HG02642 (cell line): ENCODE data around the gene DPH2.

Source experiments
- ATAC-seq: cut with Tn5 transposase; IDR thresholded peaks from one replicate; pipeline ENCODE4 v1.9.1; 2021; ENCODE audit warnings: mild to moderate bottlenecking; ENCODE audit not compliant: unreplicated experiment, poor library complexity

The DPH2 gene

DNA sequence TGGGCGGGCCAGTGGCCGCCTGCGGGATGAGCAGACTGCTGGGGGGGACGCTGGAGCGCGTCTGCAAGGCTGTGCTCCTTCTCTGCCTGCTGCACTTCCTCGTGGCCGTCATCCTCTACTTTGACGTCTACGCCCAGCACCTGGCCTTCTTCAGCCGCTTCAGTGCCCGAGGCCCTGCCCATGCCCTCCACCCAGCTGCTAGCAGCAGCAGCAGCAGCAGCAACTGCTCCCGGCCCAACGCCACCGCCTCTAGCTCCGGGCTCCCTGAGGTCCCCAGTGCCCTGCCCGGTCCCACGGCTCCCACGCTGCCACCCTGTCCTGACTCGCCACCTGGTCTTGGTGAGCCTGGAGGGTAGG, 11.3 kb downstream of the DPH2 start:
- ATAC-seq = no peak

DNA sequence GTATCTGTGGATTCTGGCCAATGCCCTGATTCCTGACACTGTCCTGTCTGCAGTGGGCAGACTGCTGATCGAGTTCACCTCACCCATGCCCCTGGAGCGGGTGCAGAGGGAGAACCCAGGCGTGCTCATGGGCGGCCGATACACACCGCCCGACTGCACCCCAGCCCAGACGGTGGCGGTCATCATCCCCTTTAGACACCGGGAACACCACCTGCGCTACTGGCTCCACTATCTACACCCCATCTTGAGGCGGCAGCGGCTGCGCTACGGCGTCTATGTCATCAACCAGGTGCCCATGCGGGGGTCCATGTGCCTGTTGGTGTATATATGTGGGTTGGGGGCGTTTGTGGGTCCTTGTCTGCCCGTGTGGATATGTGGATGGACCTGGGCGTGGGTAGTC, 11.8 kb downstream of the DPH2 start:
- no peak for ATAC-seq

DNA sequence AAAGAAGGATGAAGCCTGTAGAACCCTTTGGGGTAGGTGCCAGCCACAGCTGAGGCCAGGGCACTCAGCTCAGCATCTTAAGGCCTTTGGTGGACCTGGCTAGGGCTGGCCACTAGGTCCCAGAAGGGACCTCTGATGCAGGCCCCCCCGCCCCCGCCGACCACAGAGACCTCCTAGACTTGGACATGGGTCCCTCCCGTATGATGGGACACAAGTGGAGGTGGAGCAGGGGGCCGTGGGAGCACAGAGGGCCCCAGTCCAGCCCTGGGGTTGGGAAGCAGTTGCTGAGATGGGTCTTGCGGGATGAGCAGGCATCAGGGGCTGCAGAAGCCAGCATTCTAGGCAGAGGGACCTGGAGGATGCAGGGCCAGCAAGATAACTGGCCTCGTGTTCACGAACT, 12.4 kb downstream of the DPH2 start:
- ATAC-seq = no peak

DNA sequence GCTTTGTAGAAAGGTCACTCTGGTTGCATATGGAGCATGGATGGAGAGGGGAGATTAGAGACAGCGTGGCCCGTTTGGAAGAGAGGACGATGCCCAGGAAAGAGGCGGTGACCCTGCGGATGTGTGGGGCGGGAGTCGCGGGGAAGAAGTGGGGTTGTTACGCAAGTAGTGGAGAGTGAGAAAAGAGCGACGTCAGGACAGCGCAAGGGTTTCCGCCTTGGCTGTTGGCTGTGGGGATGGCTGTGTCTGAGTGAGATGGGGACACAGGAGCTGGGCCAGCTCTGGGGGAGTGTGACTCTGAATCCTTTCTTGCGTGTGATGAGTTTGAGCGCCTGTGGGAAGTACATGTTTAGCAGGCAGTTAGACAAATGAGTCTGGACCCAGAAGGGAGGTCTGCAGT, 13.0 kb downstream of the DPH2 start:
- ATAC-seq = no peak

DNA sequence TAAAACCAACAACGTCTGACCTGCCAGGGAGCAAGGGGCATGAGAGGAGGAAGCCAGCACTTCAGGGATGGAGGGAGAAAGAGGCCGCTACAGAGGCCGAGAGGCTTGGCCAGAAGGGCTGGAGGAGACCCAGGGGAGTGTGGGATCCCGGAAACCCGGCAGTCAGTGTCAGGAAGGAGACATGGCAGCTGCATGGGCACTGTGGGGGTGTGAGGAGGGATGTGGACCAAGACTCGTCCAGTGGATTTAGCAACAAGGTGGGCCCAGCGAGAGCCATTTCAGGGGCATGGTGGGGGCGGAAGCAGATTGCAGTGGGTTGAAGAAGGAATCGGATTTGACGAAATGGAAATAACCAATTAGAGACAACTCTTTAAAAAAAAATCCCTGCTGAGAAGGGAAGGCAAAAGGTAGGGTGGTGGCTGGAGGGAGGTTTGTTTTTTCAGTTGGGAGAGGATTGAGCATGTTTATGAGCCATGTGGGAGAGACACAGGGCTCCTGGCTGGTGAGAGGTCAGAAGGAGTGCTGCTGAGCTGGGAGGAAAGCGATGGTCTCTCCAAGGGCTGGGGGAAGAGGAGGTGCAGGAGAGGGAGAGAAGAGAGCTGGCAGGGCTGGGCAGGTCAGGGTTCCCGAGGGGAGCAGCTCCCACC, 13.6 kb downstream of the DPH2 start:
- no peak for ATAC-seq

DNA sequence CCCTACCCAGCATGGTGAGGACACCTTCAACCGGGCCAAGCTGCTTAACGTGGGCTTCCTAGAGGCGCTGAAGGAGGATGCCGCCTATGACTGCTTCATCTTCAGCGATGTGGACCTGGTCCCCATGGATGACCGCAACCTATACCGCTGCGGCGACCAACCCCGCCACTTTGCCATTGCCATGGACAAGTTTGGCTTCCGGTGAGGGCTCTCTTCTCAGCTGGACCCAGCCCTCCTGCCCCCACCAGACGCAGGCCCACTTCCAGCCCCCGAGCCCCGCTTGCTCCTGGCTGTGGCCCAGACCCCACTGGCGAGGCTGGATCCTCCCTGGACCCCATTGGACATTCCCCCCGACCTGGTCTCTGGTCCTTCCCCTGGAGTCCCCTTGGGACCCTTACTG, 15.0 kb downstream of the DPH2 start:
- no peak for ATAC-seq

DNA sequence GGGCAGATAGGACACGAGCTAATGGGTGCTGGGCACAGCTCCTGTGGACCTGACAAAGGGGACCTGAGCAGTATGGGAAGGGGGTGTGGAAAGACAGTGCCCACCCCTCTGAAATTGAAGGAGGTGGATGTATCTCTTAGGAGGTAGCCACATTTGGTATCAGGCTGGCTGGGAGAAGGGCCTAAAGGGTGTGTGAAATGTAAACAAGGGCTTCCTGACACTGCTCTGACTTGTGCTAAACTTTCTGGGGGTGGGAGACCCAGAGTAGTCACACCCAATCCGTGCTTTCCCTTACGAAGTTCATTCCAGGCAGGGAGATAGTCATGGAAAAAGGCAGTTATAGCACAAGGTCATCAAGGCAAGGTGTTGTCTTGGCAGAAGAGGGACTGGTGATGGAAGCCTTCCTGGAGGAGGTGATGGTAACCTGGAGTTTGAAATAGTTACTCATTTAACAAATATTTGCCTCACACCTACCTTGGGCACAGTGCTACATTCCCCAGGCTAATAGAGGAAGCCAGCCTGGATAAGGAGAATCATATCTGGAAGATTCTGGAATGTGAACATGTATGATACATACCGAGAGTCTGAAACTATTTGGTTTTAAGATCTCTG, 16.3 kb downstream of the DPH2 start:
- ATAC-seq = no peak

DNA sequence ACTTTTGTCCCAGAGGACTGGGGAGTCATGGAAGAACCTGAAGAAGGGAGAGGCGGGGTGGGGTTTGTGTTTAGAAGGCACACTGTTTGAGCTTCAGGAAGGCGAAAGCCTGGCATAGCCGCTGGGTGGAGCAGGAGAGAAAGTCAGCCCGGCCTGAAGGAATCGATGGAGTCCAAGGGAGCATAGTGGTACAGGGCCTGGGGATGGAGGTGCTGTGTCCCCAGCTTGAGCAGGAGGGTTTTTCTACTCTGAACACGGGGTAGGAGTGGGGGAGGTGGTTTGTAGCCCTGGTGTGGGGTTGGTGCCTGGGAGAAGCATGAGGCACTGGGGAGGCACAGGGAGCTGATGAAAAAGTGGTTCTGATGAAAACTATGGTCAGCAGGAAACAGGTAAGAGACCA, 16.9 kb downstream of the DPH2 start:
- ATAC-seq = no peak

DNA sequence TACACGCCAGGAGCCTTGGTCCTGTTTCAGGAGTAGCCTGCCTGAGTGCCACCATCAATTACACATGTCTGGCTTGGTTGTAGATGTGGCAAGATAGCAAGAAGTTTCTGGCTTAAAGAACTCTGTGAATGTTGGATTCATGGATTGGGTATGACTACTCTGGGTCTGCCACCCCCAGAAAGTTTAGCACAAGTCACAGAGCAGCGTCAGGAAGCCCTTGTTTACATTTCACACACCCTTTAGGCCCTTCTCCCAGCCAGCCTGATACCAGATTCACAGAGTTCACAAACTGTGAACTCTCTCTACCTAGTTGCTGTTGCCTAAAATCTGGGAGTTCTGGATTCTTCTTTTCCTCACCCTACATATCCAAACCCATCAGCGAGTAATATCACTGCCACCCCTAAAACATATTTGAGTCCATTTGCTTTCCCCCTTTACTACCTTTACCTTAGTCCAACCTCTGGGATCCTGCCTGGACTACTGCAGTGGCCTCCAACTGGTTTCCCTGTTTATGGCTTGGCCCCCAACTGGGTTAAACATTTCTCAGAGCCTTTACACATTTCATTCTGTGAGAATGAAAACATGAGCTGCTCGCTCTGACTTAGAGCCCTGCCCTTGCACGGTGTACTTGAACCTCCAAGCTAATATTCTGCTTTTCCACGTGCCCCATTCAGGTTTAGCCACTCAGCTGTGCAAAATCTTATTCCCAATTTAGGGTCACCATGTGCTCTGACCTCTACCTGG, 17.5 kb downstream of the DPH2 start:
- ATAC-seq = no peak

DNA sequence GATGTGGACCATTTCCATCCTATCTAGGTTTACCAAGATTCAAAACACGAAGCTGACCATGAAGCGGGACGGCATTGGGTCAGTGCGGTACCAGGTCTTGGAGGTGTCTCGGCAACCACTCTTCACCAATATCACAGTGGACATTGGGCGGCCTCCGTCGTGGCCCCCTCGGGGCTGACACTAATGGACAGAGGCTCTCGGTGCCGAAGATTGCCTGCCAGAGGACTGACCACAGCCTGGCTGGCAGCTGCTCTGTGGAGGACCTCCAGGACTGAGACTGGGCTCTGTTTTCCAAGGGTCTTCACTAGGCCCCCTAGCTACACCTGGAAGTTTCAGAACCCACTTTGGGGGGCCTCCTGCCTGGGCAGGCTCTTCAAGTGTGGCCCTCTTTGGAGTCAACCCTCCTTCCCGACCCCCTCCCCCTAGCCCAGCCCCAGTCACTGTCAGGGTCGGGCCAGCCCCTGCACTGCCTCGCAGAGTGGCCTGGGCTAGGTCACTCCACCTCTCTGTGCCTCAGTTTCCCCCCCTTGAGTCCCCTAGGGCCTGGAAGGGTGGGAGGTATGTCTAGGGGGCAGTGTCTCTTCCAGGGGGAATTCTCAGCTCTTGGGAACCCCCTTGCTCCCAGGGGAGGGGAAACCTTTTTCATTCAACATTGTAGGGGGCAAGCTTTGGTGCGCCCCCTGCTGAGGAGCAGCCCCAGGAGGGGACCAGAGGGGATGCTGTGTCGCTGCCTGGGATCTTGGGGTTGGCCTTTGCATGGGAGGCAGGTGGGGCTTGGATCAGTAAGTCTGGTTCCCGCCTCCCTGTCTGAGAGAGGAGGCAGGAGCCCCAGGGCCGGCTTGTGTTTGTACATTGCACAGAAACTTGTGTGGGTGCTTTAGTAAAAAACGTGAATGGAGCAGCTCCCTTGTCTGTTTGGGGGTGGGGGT, 20.7 kb downstream of the DPH2 start:
- no peak for ATAC-seq

DNA sequence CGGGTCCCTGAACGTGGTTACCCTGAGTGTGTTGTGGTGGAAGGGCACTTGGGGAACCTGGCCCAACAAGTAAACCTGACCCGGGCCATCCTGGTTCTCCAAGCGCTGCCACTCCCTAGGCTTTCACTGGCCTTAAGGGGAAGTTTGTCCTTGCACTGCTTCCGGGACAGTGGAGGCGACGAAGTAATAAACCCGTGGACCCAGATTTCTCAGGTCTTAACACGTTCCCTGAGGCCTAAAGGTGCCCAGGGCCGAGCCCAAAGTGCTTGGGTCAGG, 21.3 kb downstream of the DPH2 start:
- ATAC-seq = peak; percentile 6

DNA sequence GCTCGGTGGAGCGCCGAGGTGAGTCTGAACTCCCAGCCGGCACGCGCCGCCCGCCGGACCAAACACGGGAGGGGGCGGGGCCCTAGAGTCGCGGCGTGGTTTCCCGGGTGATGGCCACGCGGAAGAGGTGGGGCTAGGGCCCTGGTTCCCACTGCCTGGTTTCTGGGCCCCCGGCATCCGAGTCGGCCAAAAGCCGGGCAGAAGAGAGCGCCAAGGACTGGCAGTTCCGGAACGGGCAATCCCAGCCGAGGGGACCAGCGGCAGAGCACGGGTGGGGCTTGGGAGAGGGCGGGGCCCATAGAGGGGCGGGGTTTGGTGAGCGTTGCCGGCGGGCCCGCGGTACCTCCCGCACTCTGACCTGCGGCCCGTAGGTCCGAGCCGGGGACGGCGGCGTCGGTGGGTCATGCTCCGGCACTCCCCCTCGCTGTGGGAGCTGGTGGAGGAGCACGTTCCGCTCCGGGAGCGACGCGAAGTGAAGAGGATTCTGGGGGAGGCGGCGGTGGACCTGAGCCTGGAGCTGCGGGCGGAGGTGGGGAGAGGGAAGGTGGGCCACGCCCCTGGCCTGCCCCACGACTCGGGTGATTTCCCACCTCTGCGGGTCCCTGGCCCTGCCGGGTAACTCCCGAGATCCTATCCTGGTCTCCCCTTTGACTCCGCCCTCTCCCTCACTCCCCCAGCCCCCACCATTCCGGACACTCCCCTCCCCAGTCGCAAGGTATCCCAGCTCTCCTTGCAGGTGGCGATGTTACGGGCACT, 21.8 kb downstream of the DPH2 start, which contains the start of gene CCDC24:
Gene CCDC24, plus strand, starts transcription at position 124 of the 756 bp plus-strand sequence. Its CDS starts 280 bp downstream, at position 404.
- ATAC-seq = peak; percentile 78

DNA sequence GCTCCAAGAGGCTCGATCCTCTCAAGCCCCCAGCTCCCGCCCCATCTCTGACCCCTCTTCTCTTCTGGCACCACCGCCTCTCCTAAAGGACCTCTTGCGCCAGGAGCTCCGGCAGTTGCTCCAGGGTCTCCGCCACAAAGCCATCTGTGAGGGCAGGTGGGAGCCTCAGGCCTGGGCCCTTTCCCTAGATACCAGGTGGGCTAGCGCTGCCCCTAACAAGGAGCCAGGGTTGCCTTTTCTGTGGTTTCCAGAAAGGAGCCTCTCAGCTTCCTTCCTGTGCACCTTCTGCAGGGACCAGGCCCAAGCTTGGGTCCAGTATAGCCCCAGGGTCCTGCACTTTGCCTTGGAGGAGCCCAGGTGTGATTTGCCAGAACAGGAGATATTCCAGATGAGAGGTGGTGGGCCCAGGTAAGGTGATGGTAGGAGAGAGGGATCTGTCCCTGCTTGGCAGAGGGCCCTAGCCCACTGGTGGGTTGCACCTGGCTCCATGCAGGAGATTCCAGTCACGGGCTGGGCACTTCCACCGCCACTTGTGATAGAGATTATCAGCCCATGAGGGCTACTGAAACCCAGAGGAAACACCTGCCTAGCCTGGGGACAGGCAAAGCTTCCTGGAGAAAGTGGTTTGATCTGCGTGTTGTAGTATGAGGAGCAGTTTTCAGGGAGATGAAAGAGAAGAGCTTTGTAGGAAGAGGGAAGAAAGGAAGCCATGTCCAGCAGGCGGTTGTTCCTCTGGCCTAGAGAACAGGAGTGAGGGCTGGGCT, 22.6 kb downstream of the DPH2 start:
- no peak for ATAC-seq

DNA sequence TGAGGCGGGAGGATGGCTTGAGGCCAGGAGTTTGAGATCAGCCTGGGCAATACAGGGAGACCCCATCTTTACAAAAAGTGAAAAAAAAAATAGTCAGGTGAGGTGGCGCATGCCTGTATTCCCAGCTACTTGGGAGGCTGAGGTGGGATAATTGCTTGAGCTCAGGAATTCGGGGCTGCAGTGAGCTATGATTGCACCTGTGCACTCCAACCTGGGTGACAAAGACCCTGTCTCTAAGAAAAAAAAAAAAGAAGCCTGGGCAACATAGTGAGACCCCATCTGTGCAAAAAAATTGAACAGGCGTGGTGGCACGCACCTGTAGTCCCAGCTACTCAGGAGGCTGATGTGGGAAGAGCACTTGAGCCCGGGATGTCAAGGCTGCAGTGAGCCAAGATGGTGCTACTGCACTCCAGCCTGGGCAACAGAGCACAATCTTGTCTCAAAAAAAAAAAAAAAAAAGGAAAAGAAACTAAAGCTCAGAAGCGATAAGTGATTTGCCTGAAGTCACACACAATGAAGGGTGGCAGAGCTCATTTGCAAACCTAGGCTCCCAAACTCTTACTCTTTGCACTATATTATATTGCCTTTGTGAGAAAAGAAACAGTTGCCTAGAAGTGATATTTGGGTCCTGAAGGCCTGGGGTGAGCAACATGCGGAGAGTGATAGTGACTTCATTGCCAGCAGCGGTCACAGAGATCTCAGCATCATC, 23.6 kb downstream of the DPH2 start:
- ATAC-seq = no peak

DNA sequence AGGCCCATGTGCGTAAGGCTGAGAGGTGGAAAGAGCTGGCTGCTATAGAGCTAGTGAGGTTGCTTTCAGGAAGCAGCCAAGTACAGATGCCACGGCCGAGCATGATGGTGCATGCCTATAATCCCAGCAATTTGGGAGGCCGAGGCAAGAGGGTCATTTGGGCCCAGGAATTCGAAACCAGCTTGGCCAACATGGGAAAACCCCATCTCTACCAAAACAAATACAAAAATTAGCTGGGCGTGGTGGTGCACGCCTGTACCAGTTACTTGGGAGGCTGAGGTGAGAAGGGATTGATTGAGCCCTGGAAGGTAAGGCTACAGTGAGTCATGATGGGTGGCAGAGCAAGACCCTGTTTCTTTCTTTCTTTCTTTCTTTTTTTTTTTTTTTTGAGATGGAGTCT, 24.3 kb downstream of the DPH2 start:
- ATAC-seq = no peak

DNA sequence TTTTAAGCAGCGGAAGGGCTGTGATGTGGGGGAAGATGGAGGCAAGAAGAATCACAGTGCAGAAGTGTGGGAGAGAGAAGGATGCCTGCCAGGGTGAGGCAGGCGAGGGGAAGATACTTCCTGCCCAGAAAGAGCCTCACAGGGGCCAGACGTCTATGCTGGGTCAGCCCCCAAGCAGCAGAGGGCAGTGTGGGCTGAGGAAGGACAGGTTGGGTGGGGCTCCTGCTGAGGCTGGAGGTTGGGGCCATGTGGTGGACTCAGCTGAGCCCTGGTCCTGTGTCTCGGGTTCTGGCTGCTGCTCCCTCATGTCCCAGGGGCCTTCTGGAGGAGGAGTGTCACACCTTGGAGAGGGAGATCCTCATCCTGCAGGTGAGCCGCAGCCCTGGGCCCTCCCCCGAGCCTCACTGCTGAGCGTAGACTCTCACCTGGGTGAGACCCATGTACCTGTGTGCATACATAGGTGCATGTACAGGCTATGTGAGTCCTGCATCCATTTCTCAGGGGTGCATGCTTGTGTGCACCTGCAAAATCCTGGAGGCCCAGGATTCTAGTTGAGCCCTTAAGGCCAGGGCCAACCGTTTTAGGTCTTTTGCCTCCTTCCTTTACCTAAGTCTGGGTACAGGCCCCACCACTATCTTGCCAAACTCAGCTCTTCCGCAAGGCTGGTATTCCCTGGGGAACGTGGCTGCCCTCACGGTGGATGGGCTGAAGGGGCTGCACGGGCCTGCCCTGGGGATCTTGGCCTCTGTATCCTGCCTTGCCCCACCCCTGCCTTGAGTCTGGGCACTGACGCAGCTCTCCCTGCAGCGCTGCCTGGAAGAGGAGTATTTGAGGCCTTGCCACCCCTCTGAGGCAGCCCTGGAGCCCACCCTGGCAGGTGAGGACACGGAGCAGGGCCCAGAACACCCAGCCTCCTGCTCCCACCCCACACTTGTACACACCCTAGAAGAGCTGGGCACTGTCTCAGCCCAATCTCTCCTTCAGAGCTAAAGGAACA, 25.3 kb downstream of the DPH2 start:
- ATAC-seq = no peak

DNA sequence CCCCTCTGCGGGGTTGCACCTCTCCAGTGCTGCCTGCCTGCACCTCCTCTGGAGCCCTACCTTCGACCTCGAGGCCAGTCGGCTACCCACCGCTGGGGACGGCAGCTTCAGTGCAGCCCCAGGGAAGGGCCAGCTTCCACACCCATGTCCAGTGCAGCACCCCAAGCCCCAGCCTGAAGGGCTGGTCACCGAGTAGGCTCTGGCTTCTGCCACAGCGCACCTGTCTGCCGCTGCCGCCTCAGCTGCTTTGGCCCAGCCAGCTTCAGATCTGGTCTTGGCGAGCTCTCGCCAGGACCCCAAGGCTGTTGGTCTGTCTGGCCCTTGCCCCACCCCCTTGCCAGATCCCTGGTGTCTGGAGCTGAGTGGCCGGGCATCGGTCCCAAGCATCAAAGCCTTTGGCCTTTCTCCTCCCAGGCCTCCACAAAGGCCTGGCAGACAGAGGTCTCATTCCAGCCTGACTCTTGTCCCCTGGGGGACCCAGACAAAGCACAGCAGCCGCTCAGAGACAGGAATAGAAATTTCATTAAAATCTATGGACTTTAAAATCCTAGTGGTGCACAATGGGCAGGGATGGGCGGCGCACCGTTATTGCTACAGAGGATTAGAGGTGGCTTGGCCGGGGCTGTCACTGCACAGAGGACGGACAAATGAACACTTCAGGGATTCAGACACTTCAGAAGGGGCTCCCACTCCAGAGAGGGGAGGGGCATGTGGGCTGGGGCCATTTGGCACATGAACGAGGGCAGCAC, 26.3 kb downstream of the DPH2 start:
- ATAC-seq = no peak
